Measurements from ENCODE around the gene FHL2. TPM values are rescaled to one million over a fixed set of nuclear protein-coding genes. Genes with fewer than 3 reads are reported as not detected.
A peak's percentile ranks its signal among the peaks of the same experiment; 100 is the strongest.

The FHL2 gene
- polyA plus RNA-seq, 3 donors: 0.03 TPM; not detected in 1

GRCh38 chr2:105406221-105406620, 7.4 kb upstream of the FHL2 start:
- Mint-ChIP-seq H3K36me3 (no peaks in the 10 kb centered on the region), H3K9me3 (no peaks in the 10 kb centered on the region), H3K4me1 (no peaks in the 10 kb centered on the region), H3K27ac (peak overlapping the region in 1 of 7 donors; percentile 10), H3K27me3 (ENCODE audit: low read depth in 3 of 3) (peaks cover 1 to 10% (median 5%) of the 10 kb centered on the region in 3 donors), H3K4me3 (no peak overlapping the region)
- no peaks in the 10 kb centered on the region for H3K36me3 ChIP-seq (replicated peaks in 1 of 2; ENCODE audit: control insufficient read depth in 1 of 2, insufficient read depth in 2 of 2, low read length in 2 of 2)
- no peak overlapping the region for H3K4me3 ChIP-seq (replicated peaks in 1 of 3; ENCODE audit: low read depth in 2 of 3, low read length in 3 of 3)
- 96% methylated on average over 3 of the region's 5 CpGs for WGBS (ENCODE audit: insufficient coverage)
- TF ChIP-seq CTCF (IDR thresholded peaks at IDR 0.05): no peak
- intact Hi-C loops (cut with micrococcal nuclease): no loop called here
- no peaks in the 10 kb centered on the region for H3K9me3 ChIP-seq (replicated peaks in 1 of 2; ENCODE audit: control insufficient read depth in 1 of 2, insufficient read depth in 1 of 2, low read length in 2 of 2)
- no peaks in the 10 kb centered on the region for H3K79me2 ChIP-seq (ENCODE audit: insufficient read depth, low read length)
- no peak overlapping the region for H2AFZ ChIP-seq (ENCODE audit: insufficient read depth, low read depth, low read length, poor library complexity, severe bottlenecking)
- H3K27me3 ChIP-seq (ENCODE audit: control insufficient read depth in 2 of 2, insufficient read depth in 2 of 2, low read length in 2 of 2): no peaks in the 10 kb centered on the region
- H3K9ac ChIP-seq (ENCODE audit: insufficient read depth, low read length, poor library complexity, severe bottlenecking): no peak overlapping the region
- H4K20me1 ChIP-seq (ENCODE audit: insufficient read depth, low read length): no peaks in the 10 kb centered on the region
- H3K27ac ChIP-seq (ENCODE audit: low read depth in 1 of 2, low read length in 2 of 2): no peak overlapping the region
- no peak overlapping the region for H3K4me2 ChIP-seq (replicated peaks; ENCODE audit: extremely low read depth, low read length, poor library complexity, severe bottlenecking)
- DNase-seq: no peak
- no peaks in the 10 kb centered on the region for H3K4me1 ChIP-seq (ENCODE audit: control insufficient read depth in 1 of 2, insufficient read depth in 2 of 2, low read length in 2 of 2)

GRCh38 chr2:105405291-105405690, 6.4 kb upstream of the FHL2 start:
- Histone ChIP-seq H3K9me3 (replicated peaks in 1 of 2; ENCODE audit: control insufficient read depth in 1 of 2, insufficient read depth in 1 of 2, low read length in 2 of 2) (no peaks in the 10 kb centered on the region), H3K4me2 (replicated peaks; ENCODE audit: extremely low read depth, low read length, poor library complexity, severe bottlenecking) (no peak overlapping the region), H3K27me3 (ENCODE audit: control insufficient read depth in 2 of 2, insufficient read depth in 2 of 2, low read length in 2 of 2) (no peaks in the 10 kb centered on the region), H3K27ac (ENCODE audit: low read depth in 1 of 2, low read length in 2 of 2) (no peak overlapping the region), H3K4me3 (replicated peaks in 1 of 3; ENCODE audit: low read depth in 2 of 3, low read length in 3 of 3) (no peak overlapping the region), H3K9ac (ENCODE audit: insufficient read depth, low read length, poor library complexity, severe bottlenecking) (no peak overlapping the region), H3K79me2 (ENCODE audit: insufficient read depth, low read length) (no peaks in the 10 kb centered on the region), H3K36me3 (replicated peaks in 1 of 2; ENCODE audit: control insufficient read depth in 1 of 2, insufficient read depth in 2 of 2, low read length in 2 of 2) (no peaks in the 10 kb centered on the region), H3K4me1 (ENCODE audit: control insufficient read depth in 1 of 2, insufficient read depth in 2 of 2, low read length in 2 of 2) (no peaks in the 10 kb centered on the region), H2AFZ (ENCODE audit: insufficient read depth, low read depth, low read length, poor library complexity, severe bottlenecking) (no peak overlapping the region), H4K20me1 (ENCODE audit: insufficient read depth, low read length) (no peaks in the 10 kb centered on the region)
- no peaks in the 10 kb centered on the region for H3K36me3 Mint-ChIP-seq
- no peak for DNase-seq
- no peak for TF ChIP-seq CTCF (IDR thresholded peaks at IDR 0.05)
- no peak overlapping the region for H3K27ac Mint-ChIP-seq
- peaks cover 1 to 10% (median 6%) of the 10 kb centered on the region in 3 donors for H3K27me3 Mint-ChIP-seq (ENCODE audit: low read depth in 3 of 3)
- WGBS (ENCODE audit: insufficient coverage): 100% methylated on average over 1 of the region's 4 CpGs
- no peaks in the 10 kb centered on the region for H3K4me1 Mint-ChIP-seq
- intact Hi-C loops (cut with micrococcal nuclease): no loop called here
- no peaks in the 10 kb centered on the region for H3K9me3 Mint-ChIP-seq
- H3K4me3 Mint-ChIP-seq: no peak overlapping the region
